GM12878 (cell line): ENCODE measurements around the gene DNMT3A.

Experiments
- ATF7 ChIP-seq: fragments of 450-650 bp; IDR thresholded peaks from 2 replicates; pipeline ENCODE4 v1.6.1; 2016; ENCODE audit warnings: low read depth, mild to moderate bottlenecking
- BRCA1 ChIP-seq: IDR thresholded peaks from 2 replicates; pipeline ENCODE4 v1.6.1; 2011; ENCODE audit warnings: low read depth, low read length, improper control_type of control experiment
- CTCF ChIP-seq, 3 experiments: IDR thresholded peaks in 2 of 3; conservative IDR thresholded peaks in 1 of 3; 2 replicates each; pipeline ENCODE4 v1.5.1; 2011; ENCODE audit warnings: low read depth in 3 of 3, low read length in 3 of 3, mild to moderate bottlenecking in 3 of 3, control low read depth in 2 of 3, moderate library complexity in 2 of 3, inconsistent platforms in 1 of 3, mixed read lengths in 1 of 3; ENCODE audit not compliant: control insufficient read depth in 2 of 3, insufficient read depth in 1 of 3; ENCODE audit errors: extremely low read depth in 1 of 3
- EED ChIP-seq: sonication (generic); IDR thresholded peaks from 2 replicates; pipeline ENCODE4 v1.6.1; 2016; ENCODE audit warnings: antibody characterized with exemption, low read depth
- EZH2 ChIP-seq: IDR thresholded peaks from 2 replicates; pipeline ENCODE4 v1.6.1; 2012; ENCODE audit warnings: low read depth, mild to moderate bottlenecking, control low read depth, inconsistent platforms, low read length, borderline replicate concordance; ENCODE audit not compliant: control insufficient read depth
- FOXK2 ChIP-seq: fragments of 450-650 bp; IDR thresholded peaks from 2 replicates; pipeline ENCODE4 v1.6.1; 2017; ENCODE audit warnings: mild to moderate bottlenecking, moderate library complexity
- FOXM1 ChIP-seq: IDR thresholded peaks from 2 replicates; pipeline ENCODE4 v1.6.1; 2012; ENCODE audit warnings: low read depth, mild to moderate bottlenecking, inconsistent platforms, low read length, moderate library complexity
- IRF3 ChIP-seq: fragments of 450-650 bp; IDR thresholded peaks from 2 replicates; pipeline ENCODE4 v1.6.1; 2014; ENCODE audit warnings: mild to moderate bottlenecking
- POLR2A ChIP-seq: IDR thresholded peaks from 2 replicates; pipeline ENCODE4 v1.6.1; 2011; ENCODE audit warnings: low read depth, mild to moderate bottlenecking, low read length
- RAD21 ChIP-seq: IDR thresholded peaks from 2 replicates; pipeline ENCODE4 v1.6.1; 2011; ENCODE audit warnings: mild to moderate bottlenecking, low read depth, low read length, moderate library complexity; ENCODE audit not compliant: insufficient read depth
- REST ChIP-seq: IDR thresholded peaks from 2 replicates; pipeline ENCODE4 v1.6.1; 2012; ENCODE audit warnings: mild to moderate bottlenecking, low read depth, low read length
- SIN3A ChIP-seq: IDR thresholded peaks from 2 replicates; pipeline ENCODE4 v1.6.1; 2012; ENCODE audit warnings: low read depth, low read length, improper control_type of control experiment
- TCF12 ChIP-seq: IDR thresholded peaks from 2 replicates; pipeline ENCODE4 v1.6.1; 2011; ENCODE audit warnings: low read depth, mild to moderate bottlenecking, low read length
- TCF7 ChIP-seq: IDR thresholded peaks from 2 replicates; pipeline ENCODE4 v1.6.1; 2014; ENCODE audit warnings: antibody characterized with exemption, borderline replicate concordance

- no peak for TF ChIP-seq FOXK2
- no peak for TF ChIP-seq SIN3A
- TF ChIP-seq CTCF (IDR thresholded peaks at IDR 0.05 in 2 of 3, conservative IDR thresholded peaks at IDR 0.05 in 1 of 3; ENCODE audit: control insufficient read depth in 2 of 3, extremely low read depth in 1 of 3, insufficient read depth in 1 of 3, low read depth in 3 of 3, low read length in 3 of 3) = no peak
- no peak for TF ChIP-seq TCF12
- TF ChIP-seq IRF3 = no peak
- no peak for TF ChIP-seq RAD21
- TF ChIP-seq POLR2A = no peak
- TF ChIP-seq ATF7 = no peak
- TF ChIP-seq FOXM1 = no peak
- no peak for TF ChIP-seq EED
- TF ChIP-seq REST = no peak
- no peak for TF ChIP-seq EZH2
- no peak for TF ChIP-seq BRCA1
- TF ChIP-seq TCF7 = no peak
Observed at GRCh38 chr2:25355270-25355669, 13.5 kb upstream of the DNMT3A start.
